HG02623 (cell line): Measurements from ENCODE around the gene ZMYM5.
"Not testable (repeated sequence)": the region's sequence is repeated elsewhere in the genome, so short reads cannot be mapped to it uniquely, and the experiment has no call there.

Experiments
- ATAC-seq: cut with Tn5 transposase; IDR thresholded peaks from one replicate; pipeline ENCODE4 v1.9.1; 2021; ENCODE audit warnings: moderate library complexity; ENCODE audit not compliant: unreplicated experiment

ZMYM5 gene

GRCh38 chr13:19822673-19823072 is 40.8 kb downstream of the ZMYM5 start:
- no peak for ATAC-seq

GRCh38 chr13:19818223-19818842 is 45.1 kb downstream of the ZMYM5 start:
- no peak for ATAC-seq

- no peak for ATAC-seq
Observed at GRCh38 chr13:19817510-19818158, 45.8 kb downstream of the ZMYM5 start.

- ATAC-seq, result no peak
Observed at GRCh38 chr13:19817106-19817505, 46.3 kb downstream of the ZMYM5 start.

DNA sequence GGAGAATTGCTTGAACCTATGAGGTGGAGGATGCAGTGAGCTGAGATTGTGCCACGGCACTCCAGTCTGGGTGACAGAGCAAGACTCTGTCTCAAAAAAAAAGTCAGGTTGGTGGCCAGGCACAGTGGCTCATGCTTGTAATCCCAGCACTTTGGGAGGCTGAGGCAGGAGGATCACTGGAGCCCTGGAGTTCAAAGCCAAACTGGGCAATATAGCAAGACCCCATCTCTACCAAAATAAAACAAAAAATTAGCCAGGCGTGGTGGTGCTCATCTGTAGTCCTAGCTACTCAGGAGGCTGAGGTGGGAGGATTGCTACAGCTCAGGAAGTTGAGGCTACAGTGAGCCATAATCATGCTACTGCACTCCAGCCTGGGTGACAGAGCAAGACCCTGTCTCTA is 47.6 kb downstream of the ZMYM5 start:
- ATAC-seq, result not testable (repeated sequence)

- no peak for ATAC-seq
Observed at GRCh38 chr13:19810996-19811881, 52.2 kb downstream of the ZMYM5 start.

GRCh38 chr13:19810151-19810550 is 53.3 kb downstream of the ZMYM5 start:
- no peak for ATAC-seq

GRCh38 chr13:19805765-19806164 is 57.7 kb downstream of the ZMYM5 start:
- no peak for ATAC-seq

- no peak for ATAC-seq
Observed at GRCh38 chr13:19795956-19796355, 67.5 kb downstream of the ZMYM5 start.

GRCh38 chr13:19794631-19795030 is 68.8 kb downstream of the ZMYM5 start:
- no peak for ATAC-seq

DNA sequence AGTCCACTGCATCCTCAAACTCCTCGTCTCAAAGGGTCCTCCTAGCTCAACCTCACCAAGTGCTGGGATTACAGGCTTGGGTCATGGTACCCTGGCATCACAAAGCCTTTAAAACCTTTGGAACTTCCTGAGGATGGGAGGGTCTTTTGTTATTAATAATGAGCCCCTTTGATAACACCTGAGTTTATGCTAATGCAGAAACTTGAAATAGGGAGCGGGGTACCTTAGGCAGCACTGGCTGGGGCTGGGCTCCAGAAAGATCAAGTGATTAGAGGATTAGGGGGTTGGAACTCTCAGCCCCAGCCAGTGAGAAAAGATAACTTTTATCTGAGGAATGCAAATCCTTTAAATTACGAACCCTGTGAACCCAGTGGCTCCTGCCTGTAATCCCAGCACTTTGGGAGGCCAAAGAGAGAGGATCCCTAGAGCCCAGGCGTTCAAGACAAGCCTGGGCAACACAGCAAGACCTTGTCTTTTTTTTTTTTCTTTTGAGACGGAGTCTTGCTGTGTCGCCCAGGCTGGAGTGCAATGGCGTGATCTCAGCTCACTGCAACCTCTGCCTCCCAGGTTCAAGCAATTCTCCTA is 71.4 kb downstream of the ZMYM5 start:
- ATAC-seq, result no peak

DNA sequence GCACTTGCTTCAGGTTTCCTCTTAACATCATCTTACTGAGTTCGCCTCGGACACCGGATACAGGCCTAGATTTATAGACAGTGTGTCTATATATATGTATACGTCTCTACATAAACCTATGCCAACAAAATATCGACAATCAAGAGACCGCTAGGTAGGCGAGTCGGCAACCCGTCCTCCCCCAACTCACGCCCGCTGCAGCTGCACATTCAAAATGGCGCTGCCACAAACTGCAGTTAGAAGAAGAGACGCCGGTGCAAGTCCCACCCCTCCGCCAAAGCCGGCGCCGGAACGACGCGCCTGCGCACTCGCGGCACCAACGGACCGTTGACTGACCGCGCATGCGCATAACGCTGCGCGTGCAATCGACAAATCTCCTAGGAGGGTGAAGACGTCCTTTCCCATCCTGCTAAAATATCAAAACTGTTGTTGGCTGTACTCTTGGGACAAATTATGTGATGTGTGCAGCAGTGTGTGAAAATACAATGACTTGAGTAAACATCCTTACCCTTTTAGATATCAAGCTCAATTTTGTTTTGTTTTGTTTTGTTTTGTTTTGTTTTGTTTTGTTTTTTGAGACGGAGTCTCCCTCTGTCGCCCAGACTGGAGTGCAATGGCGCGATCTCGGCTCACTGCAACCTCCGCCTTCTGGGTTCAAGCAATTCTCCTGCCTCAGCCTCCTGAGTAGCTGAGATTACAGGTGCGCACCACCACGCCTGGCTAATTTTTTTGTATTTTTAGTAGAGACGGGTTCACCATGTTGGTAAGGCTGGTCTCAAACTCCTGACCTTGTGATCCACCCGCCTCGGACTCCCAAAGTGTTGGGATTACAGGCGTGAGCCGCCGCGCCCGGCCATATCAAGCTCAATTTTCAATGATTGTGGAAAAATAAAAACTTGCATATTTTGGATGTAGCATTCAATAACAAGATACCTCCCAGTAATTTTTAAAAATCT is 80.4 kb downstream of the ZMYM5 start, which contains the start of gene PSPC1:
Gene PSPC1 (minus strand): TSS at position 219 of the 956 bp plus-strand sequence. CDS start 188 bp downstream, at position 31.
- peak; percentile 87 for ATAC-seq

- ATAC-seq, result peak; percentile 38
Observed at GRCh38 chr13:19782049-19782726, 81.3 kb downstream of the ZMYM5 start.

GRCh38 chr13:19781526-19781925 is 81.9 kb downstream of the ZMYM5 start:
- no peak for ATAC-seq

DNA sequence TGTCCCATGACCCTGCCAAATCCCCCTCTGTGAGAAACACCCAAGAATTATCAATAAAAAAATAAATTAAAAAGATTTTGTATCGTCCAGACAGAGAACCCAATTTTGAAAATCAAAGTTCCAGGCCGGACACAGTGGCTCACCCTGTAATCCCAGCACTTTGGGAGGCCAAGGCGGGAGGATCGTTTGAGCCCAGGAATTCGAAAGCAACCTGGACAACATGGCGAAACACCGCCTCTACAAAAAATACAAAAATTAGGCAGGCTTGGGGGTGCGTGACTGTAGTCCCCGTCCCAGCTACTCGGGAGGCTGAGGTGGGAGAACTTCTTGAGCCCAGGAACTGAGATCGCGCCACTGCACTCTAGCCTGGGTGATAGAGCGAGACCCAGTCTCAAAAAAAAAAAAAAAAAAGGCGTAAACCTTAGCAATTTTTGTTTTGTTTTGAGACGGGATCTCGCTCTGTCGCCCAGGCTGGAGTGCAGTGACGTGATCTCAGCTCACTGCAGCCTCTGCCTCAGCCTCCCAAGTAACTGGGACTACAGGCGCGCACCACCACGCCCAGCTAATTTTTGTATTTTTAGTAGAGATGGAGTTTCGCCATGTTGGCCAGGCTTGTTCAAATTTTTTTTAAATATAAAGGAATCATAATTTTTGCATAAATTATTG is 82.6 kb downstream of the ZMYM5 start:
- ATAC-seq, result not testable (repeated sequence)
